Ovary (tissue), 9 donors: Measurements from ENCODE around the gene TPRG1L. TPM values are rescaled to one million over a fixed set of nuclear protein-coding genes. Genes with fewer than 3 reads are reported as not detected.

Experiments
- DNase-seq, 5 donors: peaks; one replicate each; pipeline ENCODE4 v3.0.0-alpha.2; 2019 to 2020
- H3K27ac ChIP-seq, 2 donors: fragments of 200-600 bp; one replicate each; pipeline versions ENCODE4 v1.5.1 to v1.8.0; 2019 to 2022
- H3K27me3 ChIP-seq: fragments of 200-600 bp; one replicate; pipeline ENCODE4 v1.8.0; 2022
- H3K36me3 ChIP-seq: fragments of 200-600 bp; sonication (generic); one replicate; pipeline ENCODE4 v1.5.1; 2019
- H3K4me1 ChIP-seq: one replicate; pipeline ENCODE4 v1.8.1; 2013; ENCODE audit warnings: mild to moderate bottlenecking, moderate library complexity; ENCODE audit not compliant: insufficient read depth
- H3K4me3 ChIP-seq: fragments of 200-600 bp; sonication (generic); one replicate; pipeline ENCODE4 v1.5.1; 2017
- H3K9me3 ChIP-seq, 2 donors: fragments of 200-600 bp in 1 of 2; sonication (generic) in 1 of 2; one replicate each; pipeline versions ENCODE4 v1.5.1 to v1.8.1; 2013 to 2019; ENCODE audit warnings: mild to moderate bottlenecking in 1 of 2, moderate library complexity in 1 of 2
- EP300 ChIP-seq: sonication (generic); formaldehyde crosslinking; IDR thresholded peaks from one replicate; pipeline ENCODE4 v1.6.1; 2017; ENCODE audit warnings: antibody characterized with exemption
- POLR2A ChIP-seq: fragments of 450-650 bp; IDR thresholded peaks from one replicate; pipeline ENCODE4 v1.6.1; 2017; ENCODE audit warnings: antibody characterized with exemption, mild to moderate bottlenecking, moderate library complexity
- WGBS, 3 donors: extraction: QIAGEN DNeasy Blood & Tissue Kit in 1 of 3; methylation state at CpG; one replicate each; pipeline versions ENCODE4 v1.1.5 to v1.1.7; 2013 to 2017; 5-methylcytosine and 5-hydroxymethylcytosine counted together
- intact Hi-C, 4 donors: fragments of 100-400 bp; cut with DNase I; formaldehyde crosslinking; loops; one replicate each; pipeline versions ENCODE4 v1.11.0 to v1.15.1; 2022 to 2023
- polyA plus RNA-seq, 2 donors: library from polyadenylated mRNA; stranded (reverse); fragments of 200-250 nt in 1 of 2; fragments of 350-450 nt in 1 of 2; fragmentation: Illumina TruSeq in 1 of 2; extraction: RNeasy Lipid Tissue Mini Kit (QIAGEN cat#74804) in 1 of 2; gene quantifications; one replicate each; pipeline ENCODE4 v1.2.3, GENCODE V29; 2013 to 2014
- total RNA-seq, 7 donors: library from RNA; depleted of rRNA in 2 of 7; stranded (reverse); fragments of >200 nt in 2 of 7; fragmentation: NEBNext Ultra II Directional in 3 of 7; extraction: Animal tissue kit (Norgen Biotek cat#: 25700) in 3 of 7; gene quantifications; one replicate each; pipeline versions ENCODE4 v1.1.0 to v1.2.4, GENCODE V29; 2016 to 2023
- TF ChIP-seq, protein P1 (sequence below), 3 donors: fragments of 450-650 bp in 2 of 3; fragments of 200-600 bp in 1 of 3; IDR thresholded peaks; one replicate each; pipeline versions ENCODE4 v1.5.1 to v1.8.0; 2016 to 2022; ENCODE audit warnings: antibody characterized with exemption in 3 of 3, mild to moderate bottlenecking in 1 of 3
- donor health status: DM: no; HTN: no; CAD: no; lungs with moderate emphysema.
- donor health status: DM: no; HTN: no; CAD: no.
- donor health status: Bipolar disorder and iron deficiency.
- donor health status: DM: yes; HTN: yes; CAD: no.
- donor health status: DM: no; HTN: no; CAD: no.
- donor health status: DM: yes; HTN: yes; CAD: no.

Gene TPRG1L
- total and polyA plus RNA-seq, 9 donors, result 25.3 to 71.5 (median 44.2) TPM

DNA sequence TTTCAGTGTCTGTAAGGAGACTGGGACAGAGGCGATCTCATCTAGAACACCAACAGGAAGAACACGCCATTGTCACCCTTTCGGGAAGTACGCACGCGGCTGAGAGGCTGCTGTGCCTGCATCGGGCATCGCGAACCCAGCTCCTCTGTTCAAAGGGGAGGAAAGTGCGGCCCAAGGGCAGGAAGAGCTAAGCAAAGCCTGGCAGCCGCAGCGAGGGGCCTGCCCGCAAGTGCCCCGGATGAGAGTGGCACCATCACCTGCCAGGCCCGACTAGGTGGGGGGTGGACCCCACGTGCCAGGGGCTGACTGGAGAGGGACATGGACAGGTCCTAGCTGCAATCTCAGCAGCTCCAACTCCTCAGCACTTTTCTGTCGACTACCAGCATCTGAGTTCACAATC lies 7.5 kb downstream of the TPRG1L start:
- Histone ChIP-seq H3K27ac (no peak overlapping the region), H3K4me3 (no peak overlapping the region), H3K27me3 (no peaks in the 10 kb centered on the region), H3K4me1 (no peaks in the 10 kb centered on the region), H3K9me3 (no peaks in the 10 kb centered on the region), H3K36me3 (no peaks in the 10 kb centered on the region)
- DNase-seq, result no peak
- no peak for TF ChIP-seq EP300
- TF ChIP-seq, protein P1, sequence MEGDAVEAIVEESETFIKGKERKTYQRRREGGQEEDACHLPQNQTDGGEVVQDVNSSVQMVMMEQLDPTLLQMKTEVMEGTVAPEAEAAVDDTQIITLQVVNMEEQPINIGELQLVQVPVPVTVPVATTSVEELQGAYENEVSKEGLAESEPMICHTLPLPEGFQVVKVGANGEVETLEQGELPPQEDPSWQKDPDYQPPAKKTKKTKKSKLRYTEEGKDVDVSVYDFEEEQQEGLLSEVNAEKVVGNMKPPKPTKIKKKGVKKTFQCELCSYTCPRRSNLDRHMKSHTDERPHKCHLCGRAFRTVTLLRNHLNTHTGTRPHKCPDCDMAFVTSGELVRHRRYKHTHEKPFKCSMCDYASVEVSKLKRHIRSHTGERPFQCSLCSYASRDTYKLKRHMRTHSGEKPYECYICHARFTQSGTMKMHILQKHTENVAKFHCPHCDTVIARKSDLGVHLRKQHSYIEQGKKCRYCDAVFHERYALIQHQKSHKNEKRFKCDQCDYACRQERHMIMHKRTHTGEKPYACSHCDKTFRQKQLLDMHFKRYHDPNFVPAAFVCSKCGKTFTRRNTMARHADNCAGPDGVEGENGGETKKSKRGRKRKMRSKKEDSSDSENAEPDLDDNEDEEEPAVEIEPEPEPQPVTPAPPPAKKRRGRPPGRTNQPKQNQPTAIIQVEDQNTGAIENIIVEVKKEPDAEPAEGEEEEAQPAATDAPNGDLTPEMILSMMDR (IDR thresholded peaks at IDR 0.05), result no peak
- TF ChIP-seq POLR2A, result no peak
- intact Hi-C loops, result no loop called here
- 90 to 94% (median 93%) methylated on average over 17 of the region's 17 CpGs for WGBS, 3 donors

DNA sequence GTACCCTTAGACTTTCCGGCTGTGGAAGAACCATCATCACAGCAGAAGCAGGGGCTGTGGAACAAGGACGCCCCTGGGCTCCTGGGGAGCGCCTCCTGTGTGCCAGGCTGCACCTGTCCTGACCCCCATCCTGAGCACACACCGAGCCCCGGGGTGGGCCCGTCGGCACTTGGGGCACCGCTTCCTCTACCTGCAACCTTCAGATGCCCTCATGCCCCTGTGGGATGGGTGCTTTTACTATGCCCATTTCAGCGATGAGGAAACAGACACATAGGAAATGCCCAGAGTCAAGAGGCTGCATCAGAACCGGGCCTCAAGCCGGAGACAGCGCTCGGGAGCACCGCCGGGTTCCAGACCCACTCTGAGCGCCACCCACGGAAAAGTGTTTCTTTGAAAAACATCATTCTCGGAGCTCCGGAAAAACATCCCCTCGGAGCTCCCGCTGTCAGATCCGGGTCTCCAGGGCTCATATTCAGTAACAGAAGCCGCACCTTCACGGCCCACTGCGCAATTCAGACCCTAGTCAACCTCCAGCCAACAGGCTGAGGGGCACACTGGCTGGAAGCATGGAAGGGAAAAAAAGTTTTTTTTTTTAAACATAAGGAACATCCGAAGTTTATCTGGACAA lies 8.0 kb downstream of the TPRG1L start:
- TF ChIP-seq, protein P1 (IDR thresholded peaks at IDR 0.05), result no peak
- TF ChIP-seq POLR2A (no peak), EP300 (no peak)
- intact Hi-C loops, result no loop called here
- H3K4me1 ChIP-seq, result no peaks in the 10 kb centered on the region
- 89 to 91% (median 90%) methylated on average over 26 of the region's 26 CpGs for WGBS, 3 donors
- no peak for DNase-seq
- H3K4me3 ChIP-seq, result no peak overlapping the region
- H3K36me3 ChIP-seq, result no peaks in the 10 kb centered on the region
- H3K27me3 ChIP-seq, result no peaks in the 10 kb centered on the region
- H3K9me3 ChIP-seq, result no peaks in the 10 kb centered on the region
- H3K27ac ChIP-seq, result no peak overlapping the region

DNA sequence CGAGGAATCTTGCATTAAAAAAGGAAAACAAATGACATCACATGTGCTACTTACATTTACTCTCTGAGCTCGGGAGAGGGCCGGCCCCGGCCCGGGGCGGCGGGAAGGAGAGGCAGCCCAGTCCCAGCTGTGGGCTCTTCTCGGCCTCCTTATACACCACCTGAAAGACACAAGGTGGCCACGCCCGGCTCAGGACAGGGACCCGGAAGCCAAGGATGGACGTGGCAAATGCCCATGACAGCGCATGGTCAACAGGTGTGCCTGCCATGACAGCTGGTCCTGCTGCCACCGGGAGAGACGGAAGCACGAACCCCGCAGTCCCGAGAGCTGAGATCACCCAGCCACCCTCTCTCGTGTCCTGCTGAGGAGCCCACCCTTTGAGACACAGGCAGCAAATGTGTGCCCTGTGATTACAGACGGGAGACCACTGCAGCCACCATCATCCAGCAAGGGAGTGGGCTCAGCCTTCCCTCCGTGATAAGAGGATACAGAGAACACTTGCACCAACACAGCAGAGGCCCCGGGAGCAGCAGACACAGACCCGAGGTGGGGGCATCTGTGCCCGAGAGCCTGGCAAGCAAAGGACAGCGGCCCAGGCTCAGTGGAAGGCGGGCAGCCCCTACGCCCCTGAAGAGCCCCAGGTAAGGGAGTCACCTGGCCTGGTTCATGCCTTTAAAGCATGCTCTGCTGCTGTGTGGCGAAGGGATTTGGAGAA lies 8.7 kb downstream of the TPRG1L start:
- 90 to 94% (median 90%) methylated on average over 28 of the region's 28 CpGs for WGBS, 3 donors
- H3K4me1 ChIP-seq, result no peaks in the 10 kb centered on the region
- no peak overlapping the region for H3K27ac ChIP-seq
- no peak overlapping the region for H3K4me3 ChIP-seq
- H3K36me3 ChIP-seq, result no peaks in the 10 kb centered on the region
- H3K9me3 ChIP-seq, result no peaks in the 10 kb centered on the region
- no peaks in the 10 kb centered on the region for H3K27me3 ChIP-seq
- intact Hi-C loops, result no loop called here
- no peak for DNase-seq
- no peak for TF ChIP-seq POLR2A
- TF ChIP-seq EP300, result no peak
- TF ChIP-seq, protein P1 (IDR thresholded peaks at IDR 0.05), result no peak

DNA sequence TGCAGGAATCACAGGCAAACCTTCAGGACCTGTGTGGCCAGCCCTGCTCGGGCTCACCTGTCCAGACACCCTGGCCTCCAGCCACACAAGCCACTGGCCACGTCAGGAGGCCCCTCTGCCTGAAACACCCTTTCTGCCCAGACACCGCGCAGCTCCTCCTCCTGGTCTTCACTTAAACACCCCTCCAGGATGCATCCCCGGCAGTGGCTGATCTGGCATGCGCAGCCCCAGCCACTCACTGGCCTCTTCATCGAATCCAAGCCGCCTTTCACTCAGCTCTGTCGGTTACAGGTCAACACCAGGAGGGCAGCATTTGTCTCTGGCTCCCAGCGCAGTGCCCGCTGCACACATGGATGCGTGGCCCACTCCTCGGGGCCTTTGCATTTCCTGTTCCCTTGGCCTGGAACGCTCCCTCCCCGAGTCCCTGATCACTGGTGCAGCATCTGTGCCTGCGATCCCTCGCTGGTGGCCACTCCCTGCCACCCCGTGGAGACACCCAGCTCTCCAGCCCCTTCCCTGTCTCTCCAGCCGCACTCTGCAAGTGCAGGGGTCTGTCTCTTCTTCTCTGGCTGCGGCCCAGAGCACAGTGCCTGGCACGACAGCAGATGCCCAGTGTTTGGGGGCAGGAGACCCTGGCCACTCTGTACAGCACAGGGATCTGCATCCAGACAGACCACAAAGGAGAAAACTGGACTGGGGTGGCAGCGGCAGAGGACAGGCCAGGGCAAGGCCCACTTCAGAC lies 9.4 kb downstream of the TPRG1L start:
- H3K9me3 ChIP-seq, result no peaks in the 10 kb centered on the region
- WGBS, 3 donors, result 90 to 92% (median 91%) methylated on average over 22 of the region's 22 CpGs
- H3K4me3 ChIP-seq, result no peak overlapping the region
- no peaks in the 10 kb centered on the region for H3K36me3 ChIP-seq
- intact Hi-C loops, result no loop called here
- no peak overlapping the region for H3K27ac ChIP-seq
- no peak for TF ChIP-seq POLR2A
- TF ChIP-seq, protein P1 (IDR thresholded peaks at IDR 0.05), result no peak
- TF ChIP-seq EP300, result no peak
- no peaks in the 10 kb centered on the region for H3K4me1 ChIP-seq
- no peaks in the 10 kb centered on the region for H3K27me3 ChIP-seq
- peak in 1 of 5 donors; percentile 9 for DNase-seq
